Neutrophil (primary cell): ENCODE results near the gene NPHP1.
"Not testable (repeated sequence)": the region's sequence is repeated elsewhere in the genome, so short reads cannot be mapped to it uniquely, and the experiment has no call there.

ENCODE experiments used
- H3K27ac ChIP-seq: fragments of 200-600 bp; sonication (generic); 2 replicates; pipeline ENCODE4 v1.5.1; 2016; ENCODE audit warnings: mild to moderate bottlenecking, moderate library complexity
- H3K27me3 ChIP-seq: fragments of 200-600 bp; sonication (generic); 2 replicates; pipeline ENCODE4 v1.6.0; 2016; ENCODE audit warnings: mild to moderate bottlenecking
- H3K36me3 ChIP-seq: fragments of 200-600 bp; sonication (generic); 2 replicates; pipeline ENCODE4 v1.5.1; 2017
- H3K4me1 ChIP-seq, 2 experiments: fragments of 200-600 bp in 1 of 2; sonication (generic) in 1 of 2; 1 replicate in 1 of 2; 2 replicates in 1 of 2; pipeline versions ENCODE4 v1.5.1 to v1.6.1; 2013 to 2016; ENCODE audit warnings: low read depth in 1 of 2, low read length in 1 of 2, mild to moderate bottlenecking in 1 of 2, moderate library complexity in 1 of 2; ENCODE audit not compliant: control insufficient read depth in 1 of 2, insufficient read depth in 1 of 2
- H3K4me3 ChIP-seq, 2 experiments: fragments of 200-600 bp in 1 of 2; sonication (generic) in 1 of 2; 1 replicate in 1 of 2; 2 replicates in 1 of 2; pipeline ENCODE4 v1.5.1; 2013 to 2016; ENCODE audit warnings: low read depth in 1 of 2, low read length in 1 of 2, mild to moderate bottlenecking in 1 of 2, moderate library complexity in 1 of 2
- H3K9me3 ChIP-seq: fragments of 200-600 bp; sonication (generic); 2 replicates; pipeline ENCODE4 v1.5.1; 2016

NPHP1 gene

GRCh38 chr2:110078104-110078503 lies 126.7 kb downstream of the NPHP1 start:
- H3K27ac ChIP-seq, H3K4me3 ChIP-seq, H3K9me3 ChIP-seq, H3K27me3 ChIP-seq, H3K4me1 ChIP-seq, H3K36me3 ChIP-seq: not testable (repeated sequence)

GRCh38 chr2:110075896-110076295 lies 128.9 kb downstream of the NPHP1 start:
- not testable (repeated sequence) for H3K4me1 ChIP-seq, H3K27ac ChIP-seq, H3K36me3 ChIP-seq, H3K9me3 ChIP-seq, H3K4me3 ChIP-seq, H3K27me3 ChIP-seq
